Natural killer cell (primary cell): ENCODE results near the gene PRR3. TPM values are rescaled to one million over a fixed set of nuclear protein-coding genes. Genes with fewer than 3 reads are reported as not detected.
"Not testable (repeated sequence)": the region's sequence is repeated elsewhere in the genome, so short reads cannot be mapped to it uniquely, and the experiment has no call there.

Source experiments
- ATAC-seq, 3 donors: fragments of 150-1000 bp in 2 of 3; fragments of 200-7000 bp in 1 of 3; cut with Tn5 transposase; 1 replicate in 1 of 3; 2 replicates in 2 of 3; pipeline ENCODE4 v1.10.0; 2021; ENCODE audit warnings: mild to moderate bottlenecking in 2 of 3, moderate library complexity in 2 of 3
- DNase-seq, 2 donors: peaks; one replicate each; pipeline versions ENCODE4 v3.0.0 to v3.0.0-alpha.2; 2013 to 2021; ENCODE audit warnings: mixed read lengths in 1 of 2
- H3K27ac ChIP-seq: one replicate; pipeline ENCODE4 v1.5.1; 2013; ENCODE audit warnings: mild to moderate bottlenecking, low read length
- H3K27me3 ChIP-seq: one replicate; pipeline ENCODE4 v1.6.1; 2013; ENCODE audit warnings: low read length; ENCODE audit not compliant: control insufficient read depth, insufficient read depth
- H3K36me3 ChIP-seq: one replicate; pipeline ENCODE4 v1.6.1; 2013; ENCODE audit warnings: low read length; ENCODE audit not compliant: control insufficient read depth, insufficient read depth
- H3K4me1 ChIP-seq: one replicate; pipeline ENCODE4 v1.6.1; 2013; ENCODE audit warnings: low read length; ENCODE audit not compliant: control insufficient read depth, insufficient read depth
- H3K4me3 ChIP-seq: one replicate; pipeline ENCODE4 v1.5.1; 2013; ENCODE audit warnings: low read length
- H3K9me3 ChIP-seq: one replicate; pipeline ENCODE4 v1.6.1; 2013; ENCODE audit warnings: low read length; ENCODE audit not compliant: control insufficient read depth, insufficient read depth
- H3K27ac Mint-ChIP-seq, 2 donors: one replicate each; pipeline ENCODE4 v1.8.0; 2022; ENCODE audit warnings: mild to moderate bottlenecking in 2 of 2, mixed read lengths in 2 of 2, moderate library complexity in 1 of 2
- H3K27me3 Mint-ChIP-seq, 2 donors: one replicate each; pipeline ENCODE4 v1.8.0; 2022; ENCODE audit warnings: low read depth in 2 of 2, mixed read lengths in 2 of 2
- H3K36me3 Mint-ChIP-seq: one replicate; pipeline ENCODE4 v1.8.0; 2022; ENCODE audit warnings: mixed read lengths
- H3K4me1 Mint-ChIP-seq, 2 donors: one replicate each; pipeline ENCODE4 v1.8.0; 2022; ENCODE audit warnings: mixed read lengths in 2 of 2
- H3K4me3 Mint-ChIP-seq: one replicate; pipeline ENCODE4 v1.8.0; 2022; ENCODE audit warnings: mild to moderate bottlenecking, moderate library complexity, mixed read lengths
- H3K9me3 Mint-ChIP-seq, 2 donors: one replicate each; pipeline ENCODE4 v1.8.0; 2022; ENCODE audit warnings: mixed read lengths in 2 of 2
- CTCF ChIP-seq: fragments of 200-600 bp; IDR thresholded peaks from one replicate; pipeline ENCODE4 v1.8.0; 2022; ENCODE audit warnings: antibody characterized with exemption
- WGBS: methylation state at CpG from one replicate; pipeline ENCODE4 v1.1.7; 2013; ENCODE audit warnings: missing lambda C conversion rate; ENCODE audit not compliant: insufficient coverage; 5-methylcytosine and 5-hydroxymethylcytosine counted together
- intact Hi-C: fragments of 100-400 bp; cut with micrococcal nuclease; formaldehyde crosslinking; loops from one replicate; pipeline ENCODE4 v1.14.2; 2022
- total RNA-seq, 4 donors: library from RNA; stranded (reverse); fragments of 120-200 nt in 1 of 4; gene quantifications; one replicate each; pipeline versions ENCODE4 v1.2.3 to v1.2.4, GENCODE V29; 2013 to 2022

PRR3 gene
- total RNA-seq, 3 donors from 2014 or later (not counting 1 experiment from before 2014, with no cell fraction given) = 9.5 to 14.8 (median 13.9) TPM

GRCh38 chr6:30597315-30598144, 40.4 kb downstream of the PRR3 start:
- H3K4me1 ChIP-seq = peaks cover 33% of the 10 kb centered on the region
- 77% methylated on average over 14 of the region's 15 CpGs for WGBS
- peaks cover 39% of the 10 kb centered on the region for H3K36me3 ChIP-seq
- Mint-ChIP-seq H3K4me1 (peaks cover 24 to 28% of the 10 kb centered on the region in 2 donors), H3K27ac (peak overlapping the region; percentile 66 to 81)
- H3K9me3 Mint-ChIP-seq, H3K27me3 ChIP-seq, H3K36me3 Mint-ChIP-seq, H3K4me3 Mint-ChIP-seq, H3K9me3 ChIP-seq, H3K27ac ChIP-seq, H3K27me3 Mint-ChIP-seq, H3K4me3 ChIP-seq: not testable (repeated sequence)
- peak; percentile 74 to 89 for DNase-seq
- ATAC-seq = peak; percentile 78 to 93 (median 85)
- intact Hi-C loops = loop anchor here (1.0 kb wide), 2 partner anchors 56 to 114 kb away; no protein-coding TSS in a partner anchor
- TF ChIP-seq CTCF = peak; percentile 82

GRCh38 chr6:30598912-30599624, 42.0 kb downstream of the PRR3 start:
- no peak overlapping the region for H3K27ac ChIP-seq
- H3K4me3 ChIP-seq = no peak overlapping the region
- no peaks in the 10 kb centered on the region for H3K27me3 Mint-ChIP-seq
- H3K9me3 Mint-ChIP-seq = no peaks in the 10 kb centered on the region
- no peak for ATAC-seq
- H3K4me1 Mint-ChIP-seq = peaks cover 36 to 37% of the 10 kb centered on the region in 2 donors
- H3K27ac Mint-ChIP-seq = no peak overlapping the region
- peaks cover 50% of the 10 kb centered on the region for H3K36me3 ChIP-seq
- no peak for DNase-seq
- no peak overlapping the region for H3K4me3 Mint-ChIP-seq
- no peaks in the 10 kb centered on the region for H3K27me3 ChIP-seq
- peaks cover 15% of the 10 kb centered on the region for H3K36me3 Mint-ChIP-seq
- intact Hi-C loops = no loop called here
- WGBS = 87% methylated on average over 12 of the region's 12 CpGs
- no peaks in the 10 kb centered on the region for H3K9me3 ChIP-seq
- peaks cover 33% of the 10 kb centered on the region for H3K4me1 ChIP-seq
- no peak for TF ChIP-seq CTCF

GRCh38 chr6:30599625-30600324, 42.7 kb downstream of the PRR3 start:
- Mint-ChIP-seq H3K36me3 (peaks cover 21% of the 10 kb centered on the region), H3K27me3 (no peaks in the 10 kb centered on the region), H3K4me1 (peaks cover 37 to 40% of the 10 kb centered on the region in 2 donors), H3K27ac (peak overlapping the region; percentile 70 to 73), H3K9me3 (no peaks in the 10 kb centered on the region), H3K4me3 (no peak overlapping the region)
- Histone ChIP-seq H3K4me3 (no peak overlapping the region), H3K9me3 (no peaks in the 10 kb centered on the region), H3K27me3 (no peaks in the 10 kb centered on the region), H3K27ac (no peak overlapping the region), H3K4me1 (peaks cover 33% of the 10 kb centered on the region), H3K36me3 (peaks cover 50% of the 10 kb centered on the region)
- 94% methylated on average over 13 of the region's 13 CpGs for WGBS
- DNase-seq (no peak), ATAC-seq (no peak)
- intact Hi-C loops = no loop called here
- no peak for TF ChIP-seq CTCF
